ENCODE results near the gene UHMK1. TPM values are rescaled to one million over a fixed set of nuclear protein-coding genes. Genes with fewer than 3 reads are reported as not detected.

The UHMK1 gene
- total RNA-seq, 2 donors from 2014 or later = 19.2 to 26.0 TPM

DNA sequence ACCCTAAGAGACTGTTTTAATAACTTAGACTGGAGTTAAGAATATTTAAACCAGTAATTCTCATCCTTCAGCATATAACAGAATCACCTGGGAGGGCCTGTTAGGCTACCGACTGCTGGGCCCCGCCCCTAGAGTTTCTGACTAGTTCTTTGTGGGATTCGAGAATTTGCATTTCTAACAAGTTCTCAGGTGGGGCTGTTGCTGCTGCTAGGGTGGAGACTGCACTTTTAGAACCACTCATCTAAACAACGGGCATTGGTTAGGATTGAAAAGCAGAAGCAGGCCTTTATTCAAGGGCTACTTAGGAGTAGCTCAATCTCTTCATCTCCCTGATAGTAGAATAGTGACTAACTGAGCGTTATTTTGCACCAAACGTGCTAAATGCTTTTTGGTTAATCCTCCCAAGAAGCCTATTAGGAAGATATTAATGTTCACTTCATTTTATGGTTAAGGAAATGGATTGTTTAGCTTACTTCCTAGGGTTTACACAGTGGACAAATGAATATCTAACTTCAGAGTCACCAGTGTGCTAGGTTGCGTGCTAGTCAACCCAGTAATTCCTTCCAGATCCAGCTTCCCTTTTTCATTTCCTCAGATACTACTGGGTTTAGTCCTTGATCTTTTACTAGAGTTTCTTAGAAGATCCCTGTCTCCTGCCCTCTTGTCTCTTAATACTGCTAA lies 32.8 kb downstream of the UHMK1 start:
- H3K27me3 Mint-ChIP-seq (ENCODE audit: insufficient read depth) = no peaks in the 10 kb centered on the region
- DNase-seq = peak; percentile 78
- 66 to 76% methylated on average over 5 to 7 of the region's 7 CpGs for WGBS, 2 experiments (ENCODE audit: insufficient coverage in 1 of 2, insufficient read length in 1 of 2)

GRCh38 chr1:162530988-162531319 lies 33.3 kb downstream of the UHMK1 start:
- Histone ChIP-seq H3K36me3 (ENCODE audit: control insufficient read depth, insufficient read depth, low read length) (peaks cover 16% of the 10 kb centered on the region), H3K27ac (ENCODE audit: low read depth, low read length) (no peak overlapping the region), H3K4me1 (ENCODE audit: control insufficient read depth, insufficient read depth, low read length) (no peaks in the 10 kb centered on the region), H3K9me3 (ENCODE audit: control insufficient read depth, low read length) (no peaks in the 10 kb centered on the region), H3K27me3 (ENCODE audit: control insufficient read depth, insufficient read depth, low read length, poor library complexity, severe bottlenecking) (no peaks in the 10 kb centered on the region), H3K9ac (ENCODE audit: extremely low read depth, low read length, poor library complexity, severe bottlenecking) (no peak overlapping the region), H3K4me3 (ENCODE audit: low read length) (no peak overlapping the region)
- no peaks in the 10 kb centered on the region for H3K9me3 Mint-ChIP-seq
- DNase-seq = no peak
- no peak overlapping the region for H3K4me3 Mint-ChIP-seq
- no peak overlapping the region for H3K27ac Mint-ChIP-seq
- whole genome bisulfite sequencing, 2 experiments (ENCODE audit: insufficient coverage in 1 of 2, insufficient read length in 1 of 2) = 95% methylated on average over 1 of the region's 1 CpG; no CpG with 5 or more reads in 1 of the 2 experiments
- TF ChIP-seq CTCF (conservative IDR thresholded peaks at IDR 0.05) = no peak
- H3K36me3 Mint-ChIP-seq (ENCODE audit: low read depth) = peaks cover 6% of the 10 kb centered on the region
- H3K4me1 Mint-ChIP-seq = peaks cover 7% of the 10 kb centered on the region
- H3K27me3 Mint-ChIP-seq (ENCODE audit: insufficient read depth) = no peaks in the 10 kb centered on the region

More for the DNA sequence above, 32.8 kb downstream of the UHMK1 start:
- no peaks in the 10 kb centered on the region for H3K9me3 ChIP-seq (ENCODE audit: control insufficient read depth, low read length)
- no peak overlapping the region for H3K27ac ChIP-seq (ENCODE audit: low read depth, low read length)
- peaks cover 22% of the 10 kb centered on the region for H3K36me3 ChIP-seq (ENCODE audit: control insufficient read depth, insufficient read depth, low read length)
- H3K27ac Mint-ChIP-seq = no peak overlapping the region
- H3K4me1 Mint-ChIP-seq = peaks cover 7% of the 10 kb centered on the region
- H3K4me3 ChIP-seq (ENCODE audit: low read length) = no peak overlapping the region
- H3K9ac ChIP-seq (ENCODE audit: extremely low read depth, low read length, poor library complexity, severe bottlenecking) = no peak overlapping the region
- peaks cover 7% of the 10 kb centered on the region for H3K36me3 Mint-ChIP-seq (ENCODE audit: low read depth)
- no peak for TF ChIP-seq CTCF (conservative IDR thresholded peaks at IDR 0.05)
- no peaks in the 10 kb centered on the region for H3K4me1 ChIP-seq (ENCODE audit: control insufficient read depth, insufficient read depth, low read length)
- H3K9me3 Mint-ChIP-seq = no peaks in the 10 kb centered on the region
- no peaks in the 10 kb centered on the region for H3K27me3 ChIP-seq (ENCODE audit: control insufficient read depth, insufficient read depth, low read length, poor library complexity, severe bottlenecking)
- no peak overlapping the region for H3K4me3 Mint-ChIP-seq

DNA sequence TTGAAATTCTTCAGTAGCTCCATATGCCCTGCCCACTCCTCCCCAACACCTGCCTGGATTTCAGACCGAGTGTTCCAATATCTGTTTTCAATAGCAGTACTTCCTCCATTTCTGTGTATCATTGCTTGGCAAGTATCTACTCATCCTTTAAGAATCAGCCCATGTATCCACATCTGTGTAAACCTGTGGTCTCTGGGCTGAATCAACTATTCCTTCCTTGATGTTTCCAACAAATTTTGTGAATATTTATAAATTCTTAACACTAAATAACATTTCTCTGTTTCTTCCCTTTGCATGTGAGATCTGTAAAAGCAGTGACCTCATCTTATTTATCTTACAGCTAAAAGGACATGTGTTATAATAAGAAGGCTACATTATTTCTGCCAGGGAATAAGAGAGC lies 37.9 kb downstream of the UHMK1 start:
- Mint-ChIP-seq H3K27ac (no peak overlapping the region), H3K4me3 (no peak overlapping the region), H3K36me3 (ENCODE audit: low read depth) (peaks cover 6% of the 10 kb centered on the region), H3K9me3 (no peaks in the 10 kb centered on the region), H3K4me1 (no peaks in the 10 kb centered on the region), H3K27me3 (ENCODE audit: insufficient read depth) (no peaks in the 10 kb centered on the region)
- DNase-seq = no peak
- Histone ChIP-seq H3K27ac (ENCODE audit: low read depth, low read length) (no peak overlapping the region), H3K4me1 (ENCODE audit: control insufficient read depth, insufficient read depth, low read length) (no peaks in the 10 kb centered on the region), H3K36me3 (ENCODE audit: control insufficient read depth, insufficient read depth, low read length) (no peaks in the 10 kb centered on the region), H3K4me3 (ENCODE audit: low read length) (no peak overlapping the region), H3K27me3 (ENCODE audit: control insufficient read depth, insufficient read depth, low read length, poor library complexity, severe bottlenecking) (no peaks in the 10 kb centered on the region), H3K9ac (ENCODE audit: extremely low read depth, low read length, poor library complexity, severe bottlenecking) (no peak overlapping the region), H3K9me3 (ENCODE audit: control insufficient read depth, low read length) (no peaks in the 10 kb centered on the region)
- TF ChIP-seq CTCF (conservative IDR thresholded peaks at IDR 0.05) = no peak
- 95 to 100% methylated on average over 1 of the region's 1 CpG for WGBS, 2 experiments (ENCODE audit: insufficient coverage in 1 of 2, insufficient read length in 1 of 2)
